LNCAP (cell line): ENCODE data around the gene NUP62.

Source experiments
- CTCF ChIP-seq: fragments of 450-650 bp; IDR thresholded peaks from 2 replicates; pipeline ENCODE4 v1.5.1; 2017; ENCODE audit warnings: mild to moderate bottlenecking

The NUP62 gene

GRCh38 chr19:49872245-49873128 is 56.8 kb downstream of the NUP62 start:
- TF ChIP-seq CTCF, result no peak

GRCh38 chr19:49871349-49871985 is 57.8 kb downstream of the NUP62 start:
- TF ChIP-seq CTCF, result no peak

GRCh38 chr19:49870309-49870901 is 58.9 kb downstream of the NUP62 start:
- no peak for TF ChIP-seq CTCF

GRCh38 chr19:49869484-49870308 is 59.6 kb downstream of the NUP62 start:
- TF ChIP-seq CTCF, result no peak

- no peak for TF ChIP-seq CTCF
Observed at GRCh38 chr19:49869009-49869483, 60.3 kb downstream of the NUP62 start.

GRCh38 chr19:49866933-49867782 is 62.1 kb downstream of the NUP62 start, which contains the start of gene PNKP:
TSS of gene PNKP (minus strand) at chr19:49867576. CDS start at chr19:49867204, 372 bp downstream.
- no peak for TF ChIP-seq CTCF
